Neural cell (in vitro differentiated cells): Measurements from ENCODE around the gene HOXD8. TPM values are rescaled to one million over a fixed set of nuclear protein-coding genes. Genes with fewer than 3 reads are reported as not detected.

Source experiments
- H2AFZ ChIP-seq: fragments of 200-600, 300-800 bp; sonication (generic), shearing (Covaris generic); 2 replicates; pipeline ENCODE4 v1.6.0; 2014; ENCODE audit warnings: low read depth, mild to moderate bottlenecking, antibody characterized with exemption, low read length, moderate library complexity
- H3F3A ChIP-seq: fragments of 200-600 bp; shearing (Covaris generic); 2 replicates; pipeline ENCODE4 v1.6.1; 2016; ENCODE audit warnings: mild to moderate bottlenecking, moderate library complexity, mixed read lengths, antibody characterized with exemption, low read length; ENCODE audit not compliant: insufficient read depth, poor library complexity, severe bottlenecking
- H3K27ac ChIP-seq: fragments of 200-600, 300-800 bp; sonication (generic), shearing (Covaris generic); 2 replicates; pipeline ENCODE4 v1.5.1; 2014; ENCODE audit warnings: mild to moderate bottlenecking, low read length, moderate library complexity
- H3K27me3 ChIP-seq: fragments of 300-800, 200-600 bp; sonication (generic), shearing (Covaris generic); 2 replicates; pipeline ENCODE4 v1.6.0; 2014; ENCODE audit warnings: mild to moderate bottlenecking, low read depth, low read length, moderate library complexity; ENCODE audit not compliant: insufficient read depth
- H3K36me3 ChIP-seq: fragments of 300-800, 200-600 bp; sonication (generic), shearing (Covaris generic); 2 replicates; pipeline ENCODE4 v1.5.1; 2014; ENCODE audit warnings: mild to moderate bottlenecking, antibody characterized with exemption, low read length, moderate library complexity; ENCODE audit not compliant: insufficient read depth
- H3K4me2 ChIP-seq: fragments of 300-800, 200-600 bp; sonication (generic), shearing (Covaris generic); 2 replicates; pipeline ENCODE4 v1.6.0; 2014; ENCODE audit warnings: mild to moderate bottlenecking, low read length
- H3K4me3 ChIP-seq: fragments of 300-800, 200-600 bp; sonication (generic), shearing (Covaris generic); 2 replicates; pipeline ENCODE4 v1.5.1; 2014; ENCODE audit warnings: mild to moderate bottlenecking, low read length, moderate library complexity
- H3K79me2 ChIP-seq: fragments of 200-600 bp; shearing (Covaris generic); replicated peaks from 2 replicates; pipeline ENCODE4 v1.6.0; 2014; ENCODE audit warnings: mild to moderate bottlenecking, low read length, moderate library complexity; ENCODE audit not compliant: insufficient read depth
- H3K9ac ChIP-seq: fragments of 300-800, 200-600 bp; sonication (generic), shearing (Covaris generic); 2 replicates; pipeline ENCODE4 v1.6.1; 2016; ENCODE audit warnings: mild to moderate bottlenecking, low read length, mixed read lengths
- H3K9me2 ChIP-seq: fragments of 200-600 bp; shearing (Covaris generic); 2 replicates; pipeline ENCODE4 v1.6.1; 2016; ENCODE audit warnings: mild to moderate bottlenecking, low read length, mixed read lengths; ENCODE audit not compliant: insufficient read depth
- H3K9me3 ChIP-seq: fragments of 200-600, 300-800 bp; sonication (generic), shearing (Covaris generic); 2 replicates; pipeline ENCODE4 v1.6.1; 2016; ENCODE audit warnings: mild to moderate bottlenecking, mixed run types, low read length, moderate library complexity, mixed read lengths
- H4K20me1 ChIP-seq: fragments of 200-600 bp; shearing (Covaris generic); 2 replicates; pipeline ENCODE4 v1.6.1; 2016; ENCODE audit warnings: mild to moderate bottlenecking, mixed run types; ENCODE audit not compliant: insufficient read depth
- CTCF ChIP-seq: fragments of 450-650 bp; IDR thresholded peaks from 2 replicates; pipeline ENCODE4 v1.5.1; 2014; ENCODE audit warnings: antibody characterized with exemption, mild to moderate bottlenecking, moderate library complexity; ENCODE audit not compliant: poor library complexity, severe bottlenecking
- EP300 ChIP-seq: fragments of 450-650 bp; conservative IDR thresholded peaks from 2 replicates; pipeline ENCODE4 v1.6.1; 2014; ENCODE audit warnings: antibody characterized with exemption, mild to moderate bottlenecking, moderate library complexity; ENCODE audit not compliant: poor library complexity, severe bottlenecking
- EZH2 ChIP-seq: fragments of 200-600, 300-800 bp; shearing (Covaris generic), sonication (generic); IDR thresholded peaks from 2 replicates; pipeline ENCODE4 v1.6.1; 2014; ENCODE audit warnings: antibody characterized with exemption, low read length, borderline replicate concordance, mild to moderate bottlenecking; ENCODE audit not compliant: insufficient read depth, poor library complexity, severe bottlenecking
- MXI1 ChIP-seq: fragments of 450-650 bp; conservative IDR thresholded peaks from 2 replicates; pipeline ENCODE4 v1.6.1; 2014; ENCODE audit warnings: antibody characterized with exemption, mild to moderate bottlenecking; ENCODE audit not compliant: poor library complexity, severe bottlenecking
- REST ChIP-seq: IDR thresholded peaks from 2 replicates; pipeline ENCODE4 v1.6.1; 2012; ENCODE audit warnings: borderline replicate concordance
- polyA plus RNA-seq: library from polyadenylated mRNA; depleted of rRNA; stranded (reverse); fragments of >200 nt; gene quantifications from 2 replicates; pipeline ENCODE4 v1.2.3, GENCODE V29; 2014

HOXD8 gene
- polyA plus RNA-seq, 1 donor from 2014 or later, result not detected

GRCh38 chr2:176151442-176152287, 22.2 kb downstream of the HOXD8 start, which contains the start of gene HOXD4 (continued):
- TF ChIP-seq MXI1 (no peak), EP300 (no peak), EZH2 (no peak)

- no peak overlapping the region for H3K4me2 ChIP-seq
- no peak overlapping the region for H3K27ac ChIP-seq
- no peak overlapping the region for H2AFZ ChIP-seq
- H3K79me2 ChIP-seq, result no peaks in the 10 kb centered on the region
- no peak overlapping the region for H3K9ac ChIP-seq
- H3F3A ChIP-seq, result no peaks in the 10 kb centered on the region
- no peaks in the 10 kb centered on the region for H4K20me1 ChIP-seq
- H3K36me3 ChIP-seq, result no peaks in the 10 kb centered on the region
- peaks cover 12% of the 10 kb centered on the region for H3K9me3 ChIP-seq
- H3K9me2 ChIP-seq, result no peaks in the 10 kb centered on the region
- TF ChIP-seq EZH2 (peak; percentile 84), REST (no peak)
- H3K4me3 ChIP-seq, result no peak overlapping the region
- H3K27me3 ChIP-seq, result peaks cover 100% of the 10 kb centered on the region
Observed at GRCh38 chr2:176152350-176153181, 23.1 kb downstream of the HOXD8 start.

- H3K27ac ChIP-seq, result no peak overlapping the region
- H4K20me1 ChIP-seq, result no peaks in the 10 kb centered on the region
- no peak overlapping the region for H2AFZ ChIP-seq
Observed at GRCh38 chr2:176154576-176155252, 25.2 kb downstream of the HOXD8 start.

More at GRCh38 chr2:176154576-176155252, 25.2 kb downstream of the HOXD8 start:
- Histone ChIP-seq H3K79me2 (no peaks in the 10 kb centered on the region), H3F3A (no peaks in the 10 kb centered on the region), H3K9ac (no peak overlapping the region), H3K9me3 (peaks cover 7% of the 10 kb centered on the region), H3K4me3 (no peak overlapping the region), H3K9me2 (no peaks in the 10 kb centered on the region), H3K36me3 (no peaks in the 10 kb centered on the region), H3K4me2 (no peak overlapping the region), H3K27me3 (peaks cover 100% of the 10 kb centered on the region)
- TF ChIP-seq MXI1, result no peak
- no peak for TF ChIP-seq CTCF
